Measurements from ENCODE around the gene SPTBN5.

SPTBN5 gene

GRCh38 chr15:41866263-41866703 is 27.6 kb downstream of the SPTBN5 start:
- no peak for DNase-seq (ENCODE audit: low read depth in 3 of 3)

GRCh38 chr15:41865490-41866055 is 28.3 kb downstream of the SPTBN5 start:
- no peak for DNase-seq (ENCODE audit: low read depth in 3 of 3)

- DNase-seq (ENCODE audit: low read depth in 3 of 3) = no peak
Measured at GRCh38 chr15:41862515-41863116, 31.2 kb downstream of the SPTBN5 start.

- no peak for DNase-seq (ENCODE audit: low read depth in 3 of 3)
Measured at GRCh38 chr15:41861736-41862356, 32.0 kb downstream of the SPTBN5 start.

- DNase-seq (ENCODE audit: low read depth in 3 of 3) = no peak
Measured at GRCh38 chr15:41860049-41860828, 33.6 kb downstream of the SPTBN5 start.

GRCh38 chr15:41858756-41859155 is 35.1 kb downstream of the SPTBN5 start:
- no peak for DNase-seq (ENCODE audit: low read depth in 3 of 3)

- no peak for DNase-seq (ENCODE audit: low read depth in 3 of 3)
Measured at GRCh38 chr15:41857316-41857715, 36.5 kb downstream of the SPTBN5 start.

- no peak for DNase-seq (ENCODE audit: low read depth in 3 of 3)
Measured at GRCh38 chr15:41856716-41857115, 37.1 kb downstream of the SPTBN5 start.

- DNase-seq (ENCODE audit: low read depth in 3 of 3) = no peak
Measured at GRCh38 chr15:41856262-41856661, 37.6 kb downstream of the SPTBN5 start.

- no peak for DNase-seq (ENCODE audit: low read depth in 3 of 3)
Measured at GRCh38 chr15:41855261-41855961, 38.4 kb downstream of the SPTBN5 start.

- no peak for DNase-seq (ENCODE audit: low read depth in 3 of 3)
Measured at GRCh38 chr15:41854443-41854842, 39.4 kb downstream of the SPTBN5 start.

GRCh38 chr15:41853831-41854230 is 40.0 kb downstream of the SPTBN5 start:
- DNase-seq (ENCODE audit: low read depth in 3 of 3) = no peak

GRCh38 chr15:41852736-41853590 is 40.9 kb downstream of the SPTBN5 start:
- DNase-seq (ENCODE audit: low read depth in 3 of 3) = no peak

GRCh38 chr15:41851755-41852370 is 42.0 kb downstream of the SPTBN5 start:
- no peak for DNase-seq (ENCODE audit: low read depth in 3 of 3)

GRCh38 chr15:41851167-41851523 is 42.7 kb downstream of the SPTBN5 start:
- no peak for DNase-seq (ENCODE audit: low read depth in 3 of 3)

- no peak for DNase-seq (ENCODE audit: low read depth in 3 of 3)
Measured at GRCh38 chr15:41850482-41851166, 43.2 kb downstream of the SPTBN5 start.

GRCh38 chr15:41849861-41850260 is 44.0 kb downstream of the SPTBN5 start:
- DNase-seq (ENCODE audit: low read depth in 3 of 3) = no peak

GRCh38 chr15:41849204-41849603 is 44.6 kb downstream of the SPTBN5 start:
- DNase-seq (ENCODE audit: low read depth in 3 of 3) = no peak

- DNase-seq (ENCODE audit: low read depth in 3 of 3) = peak in 2 of 3 donors; percentile 50 to 67
Measured at GRCh38 chr15:41848631-41849030, 45.2 kb downstream of the SPTBN5 start.

- no peak for DNase-seq (ENCODE audit: low read depth in 3 of 3)
Measured at GRCh38 chr15:41847981-41848380, 45.9 kb downstream of the SPTBN5 start.

Measured in stimulated activated CD4-positive, alpha-beta T cell treated with anti-CD3 and anti-CD28 coated beads, TNF-alpha, amount 100 ng/mL, for 48 hours (primary cell).